IPS-18c (cell line): ENCODE measurements around the gene BACH2.
"Not testable (repeated sequence)": the region's sequence is repeated elsewhere in the genome, so short reads cannot be mapped to it uniquely, and the experiment has no call there.

Experiments
- H3K4me3 ChIP-seq: 2 replicates; pipeline ENCODE4 v1.7.0; 2013; ENCODE audit warnings: low read depth, mild to moderate bottlenecking, low read length, moderate library complexity; ENCODE audit not compliant: insufficient read depth
- H3K9me3 ChIP-seq: one replicate; pipeline ENCODE4 v1.6.1; 2013; ENCODE audit warnings: mild to moderate bottlenecking, low read length, moderate library complexity; ENCODE audit not compliant: control insufficient read depth, insufficient read depth

The BACH2 gene

DNA sequence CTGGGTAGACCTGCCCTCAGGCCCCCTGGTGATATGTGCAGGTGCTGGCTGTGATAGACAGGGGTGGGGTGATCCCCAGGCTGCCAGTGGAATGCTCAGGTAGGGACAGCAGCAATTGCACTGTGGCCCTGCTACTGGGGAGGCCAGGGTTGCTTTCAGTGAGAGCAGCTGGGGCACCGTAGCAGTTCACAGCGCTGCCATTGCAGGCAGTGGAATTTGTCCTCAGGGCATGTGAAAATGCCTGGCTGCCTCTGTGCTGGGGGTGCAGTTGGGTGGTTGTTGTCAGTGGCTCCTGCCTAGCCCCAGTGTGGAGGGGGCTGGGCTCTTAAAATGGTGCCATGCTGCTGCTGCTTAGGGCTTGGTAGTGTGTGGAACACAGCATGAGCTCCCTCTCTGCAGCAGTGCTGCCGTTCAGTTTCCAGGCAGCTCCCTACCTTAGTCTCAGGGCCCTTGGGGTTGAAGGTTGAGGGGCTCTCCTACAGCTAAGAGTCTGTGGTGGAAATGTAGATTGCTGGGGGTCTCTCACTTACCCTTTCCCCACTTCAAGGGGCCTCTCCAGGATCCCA is 378.8 kb downstream of the BACH2 start:
- H3K4me3 ChIP-seq, result no peak overlapping the region
- H3K9me3 ChIP-seq, result no peaks in the 10 kb centered on the region

DNA sequence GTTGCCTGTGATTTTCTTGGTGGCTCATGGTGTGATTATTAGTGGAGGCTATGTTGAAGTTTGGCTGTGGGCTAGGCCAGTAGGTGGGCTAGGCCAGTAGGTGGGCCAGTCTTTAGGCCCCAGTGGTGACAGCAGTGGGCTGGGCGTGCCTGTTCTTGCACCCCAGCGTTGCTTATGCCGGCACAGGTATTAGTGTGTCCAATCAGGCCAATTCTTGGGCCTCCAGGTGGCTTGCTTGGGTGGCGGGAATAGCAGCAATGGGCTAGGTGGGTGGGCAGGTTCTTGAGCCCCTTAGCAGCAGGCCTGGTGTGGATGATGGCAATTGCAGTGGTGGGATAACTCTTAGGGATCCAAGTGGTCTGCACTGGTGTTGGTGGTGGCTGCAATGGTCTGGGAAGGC is 379.4 kb downstream of the BACH2 start:
- H3K4me3 ChIP-seq, result no peak overlapping the region
- no peaks in the 10 kb centered on the region for H3K9me3 ChIP-seq

DNA sequence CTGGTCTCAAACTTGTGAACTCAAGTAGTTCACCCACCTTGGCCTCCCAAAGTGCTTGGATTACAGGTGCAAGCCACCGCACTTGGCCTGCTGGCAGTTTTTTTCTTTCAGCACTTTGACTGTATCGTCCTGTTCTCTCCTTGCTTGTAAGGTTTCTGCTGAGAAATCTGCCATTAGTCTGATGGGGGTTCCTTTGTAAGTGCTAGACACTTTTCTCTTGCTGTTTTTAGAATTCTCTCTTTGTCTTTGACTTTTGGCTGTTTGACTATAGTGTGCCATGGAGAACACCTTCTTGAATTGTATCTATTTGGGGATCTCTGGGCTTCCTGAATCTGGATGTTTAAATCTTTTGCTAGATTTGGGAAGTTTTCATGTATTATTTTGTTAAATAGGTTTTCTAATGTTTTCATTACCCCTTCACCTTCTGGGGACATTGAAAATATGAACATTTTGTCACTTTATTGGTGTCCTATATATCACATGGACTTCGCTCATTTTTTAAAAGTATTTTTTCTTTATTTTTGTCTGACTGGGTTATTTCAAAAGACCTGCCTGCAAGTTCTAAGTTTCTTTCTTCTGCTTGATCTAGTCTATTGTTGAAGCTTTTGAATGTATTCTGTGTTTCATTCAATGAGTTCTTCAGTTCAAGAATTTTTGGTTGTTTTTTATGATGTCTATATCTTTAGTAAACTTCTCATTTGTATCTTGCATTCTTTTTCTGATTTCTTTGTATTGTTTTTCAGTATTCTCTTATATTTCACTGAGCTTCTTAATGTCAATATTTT is 380.3 kb downstream of the BACH2 start:
- no peak overlapping the region for H3K4me3 ChIP-seq

DNA sequence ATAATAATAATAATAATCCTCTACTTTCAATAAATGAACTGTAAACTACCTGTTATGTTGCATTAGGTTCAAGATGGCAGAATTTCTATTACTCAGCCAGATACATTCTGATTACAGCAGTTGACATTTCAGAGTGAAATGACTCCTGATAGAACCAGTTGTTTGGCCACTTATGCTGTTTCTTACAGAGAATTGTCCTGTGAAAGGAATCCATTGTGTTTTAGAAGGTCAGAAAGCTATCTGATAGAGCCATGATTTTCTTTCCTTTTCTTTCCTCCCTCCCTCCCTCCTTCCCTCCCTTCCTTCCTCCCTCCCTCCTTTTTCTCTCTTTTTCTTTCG is 385.8 kb downstream of the BACH2 start:
- Histone ChIP-seq H3K4me3 (no peak overlapping the region), H3K9me3 (no peaks in the 10 kb centered on the region)

More for the DNA sequence above, 380.3 kb downstream of the BACH2 start:
- no peaks in the 10 kb centered on the region for H3K9me3 ChIP-seq

DNA sequence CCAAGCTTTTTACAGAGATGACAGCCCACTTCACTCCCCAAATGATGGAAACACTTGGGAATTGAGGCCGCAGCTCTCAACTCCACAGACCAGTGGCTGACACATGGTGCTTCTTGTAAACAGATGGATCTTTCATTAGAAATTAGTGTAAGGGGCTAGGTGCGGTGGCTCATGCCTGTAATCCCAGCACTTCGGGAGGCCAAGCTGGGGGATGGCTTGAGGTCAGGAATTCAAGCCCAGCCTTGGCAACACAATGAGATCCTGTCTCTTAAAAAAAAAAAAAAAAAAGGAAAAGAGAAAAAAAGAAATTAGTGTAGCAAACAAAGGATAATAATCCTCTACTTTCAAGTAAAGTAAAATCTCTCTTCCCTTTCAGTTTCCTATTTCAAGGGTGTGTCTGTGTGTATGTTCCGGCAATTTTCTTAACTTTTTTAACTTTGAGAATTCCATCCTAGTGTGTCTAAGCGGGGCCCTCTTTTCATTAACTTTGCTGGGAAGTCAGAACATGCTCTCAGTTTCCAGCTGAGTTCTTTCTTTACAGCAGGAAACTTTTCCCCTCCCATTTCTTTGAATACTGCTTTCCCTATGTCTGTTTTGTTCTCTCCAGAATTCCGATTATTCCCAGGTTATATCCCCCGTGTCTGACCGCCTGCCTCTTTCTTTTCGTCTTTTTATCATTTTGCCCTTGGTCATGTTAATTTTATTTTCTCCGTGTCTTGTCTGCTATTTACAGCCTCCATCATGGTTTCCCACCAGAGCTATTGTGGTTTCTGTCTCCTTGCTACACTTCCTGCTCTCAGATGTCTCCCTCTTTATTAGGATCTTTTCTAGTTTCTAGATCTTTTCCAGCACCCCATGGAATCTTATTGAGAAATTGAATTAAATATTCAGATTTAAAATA is 386.4 kb downstream of the BACH2 start:
- not testable (repeated sequence) for H3K9me3 ChIP-seq, H3K4me3 ChIP-seq

DNA sequence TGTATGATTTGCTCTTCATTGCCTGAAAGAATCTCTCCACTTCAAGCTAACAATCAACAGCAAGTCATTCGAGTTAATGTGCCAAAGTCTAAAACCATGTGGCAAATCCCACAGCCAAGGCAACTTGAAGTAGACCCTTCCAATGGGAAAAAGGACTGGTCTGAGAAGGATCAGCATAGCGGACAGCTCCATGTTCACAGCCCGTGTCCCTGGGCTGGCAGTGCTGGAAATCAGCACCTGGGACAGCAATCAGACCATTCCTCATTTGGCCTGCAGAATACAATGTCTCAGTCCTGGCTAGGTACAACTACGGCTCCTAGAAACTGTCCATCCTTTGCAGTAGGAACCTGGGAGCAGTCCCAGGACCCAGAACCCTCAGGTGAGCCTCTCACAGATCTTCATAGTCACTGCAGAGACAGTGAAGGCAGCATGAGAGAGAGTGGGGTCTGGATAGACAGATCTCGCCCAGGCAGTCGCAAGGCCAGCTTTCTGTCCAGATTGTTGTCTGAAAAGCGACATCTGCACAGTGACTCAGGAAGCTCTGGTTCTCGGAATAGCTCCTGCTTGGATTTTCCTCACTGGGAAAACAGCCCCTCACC is 401.3 kb downstream of the BACH2 start:
- no peaks in the 10 kb centered on the region for H3K9me3 ChIP-seq
- no peak overlapping the region for H3K4me3 ChIP-seq

DNA sequence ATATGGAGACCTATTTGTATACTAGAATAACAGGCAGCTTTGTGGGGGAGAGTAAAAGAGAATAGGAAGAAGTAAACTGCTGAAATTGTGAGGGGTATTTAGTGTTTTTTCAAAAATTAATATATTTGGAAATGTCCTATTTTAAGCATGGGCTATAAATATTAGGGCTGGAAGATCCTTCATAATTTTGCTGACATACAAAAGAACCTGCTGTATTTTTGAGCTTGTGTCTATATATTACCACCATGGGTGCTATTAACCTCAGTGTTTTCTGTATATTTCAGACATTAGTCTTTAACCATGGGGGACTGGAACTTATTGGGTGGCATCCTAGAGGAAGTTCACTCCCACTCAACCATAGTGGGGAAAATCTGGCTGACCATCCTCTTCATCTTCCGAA is 402.5 kb downstream of the BACH2 start, which contains the start of gene GJA10:
Gene GJA10, plus strand, starts transcription at position 301 of the 400 bp plus-strand sequence. Its CDS starts 0 bp downstream, at position 301.
- H3K4me3 ChIP-seq, result no peak within 1 kb of the TSS
- no peaks in the 10 kb centered on the region for H3K9me3 ChIP-seq

DNA sequence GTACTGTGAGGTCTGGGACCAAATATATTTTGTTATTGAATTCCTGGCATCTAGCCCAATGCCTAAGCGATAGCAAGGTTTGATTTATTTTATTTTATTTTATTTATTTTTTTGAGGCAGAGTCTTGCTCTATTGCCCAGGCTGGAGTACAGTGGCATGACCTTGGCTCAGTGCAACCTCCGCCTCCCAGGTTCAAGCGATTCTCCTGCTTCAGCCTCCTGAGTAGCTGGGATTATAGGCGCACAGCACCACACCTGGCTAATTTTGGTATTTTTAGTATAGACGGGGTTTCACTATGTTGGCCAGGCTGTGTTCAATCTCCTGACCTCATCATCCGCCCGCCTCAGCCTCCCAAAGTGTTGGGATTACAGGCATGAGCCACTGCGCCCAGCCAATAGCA is 404.1 kb downstream of the BACH2 start:
- H3K4me3 ChIP-seq, H3K9me3 ChIP-seq: not testable (repeated sequence)

DNA sequence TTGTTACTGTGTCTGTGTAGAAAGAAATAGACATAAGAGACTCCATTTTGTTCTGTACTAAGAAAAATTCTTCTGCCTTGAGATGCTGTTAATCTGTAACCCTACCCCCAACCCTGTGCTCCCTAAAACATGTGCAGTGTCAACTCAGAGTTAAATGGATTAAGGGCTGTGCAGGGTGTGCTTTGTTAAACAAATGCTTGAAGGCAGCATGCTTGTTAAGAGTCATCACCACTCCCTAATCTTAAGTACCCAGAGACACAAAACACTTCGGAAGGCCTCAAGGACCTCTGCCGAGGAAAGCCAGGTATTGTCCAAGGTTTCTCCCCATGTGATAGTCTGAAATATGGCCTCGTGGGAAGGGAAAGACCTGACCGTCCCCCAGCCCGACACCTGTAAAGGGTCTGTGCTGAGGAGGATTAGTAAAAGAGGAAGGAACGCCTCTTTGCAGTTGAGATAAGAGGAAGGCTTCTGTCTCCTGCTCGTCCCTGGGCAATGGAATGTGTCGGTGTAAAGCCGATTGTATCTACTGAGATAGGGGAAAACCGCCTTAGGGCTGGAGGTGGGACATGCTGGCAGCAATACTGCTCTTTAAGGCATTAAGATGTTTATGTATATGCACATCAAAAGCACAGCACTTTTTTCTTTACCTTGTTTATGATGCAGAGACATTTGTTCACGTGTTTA is 405.7 kb downstream of the BACH2 start:
- not testable (repeated sequence) for H3K4me3 ChIP-seq, H3K9me3 ChIP-seq

DNA sequence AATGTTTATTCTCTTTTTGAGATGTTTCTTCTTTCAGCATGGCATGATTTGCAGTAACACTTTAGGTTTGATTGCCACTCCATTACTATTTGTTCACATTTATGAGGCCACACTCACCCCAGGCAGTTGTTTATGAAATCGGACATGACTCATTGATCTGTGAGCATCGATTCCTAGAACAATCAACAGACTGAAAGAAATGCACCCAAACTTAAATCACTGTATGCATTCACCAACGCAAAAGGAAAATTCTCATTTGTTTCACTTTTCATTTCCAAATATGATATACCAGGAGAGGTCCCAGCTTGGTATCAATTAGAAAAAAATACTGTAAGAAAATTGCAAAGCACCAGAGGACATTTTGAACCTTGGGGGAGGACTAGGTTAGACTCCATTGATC is 407.8 kb downstream of the BACH2 start:
- H3K4me3 ChIP-seq, result no peak overlapping the region
- H3K9me3 ChIP-seq, result no peaks in the 10 kb centered on the region

DNA sequence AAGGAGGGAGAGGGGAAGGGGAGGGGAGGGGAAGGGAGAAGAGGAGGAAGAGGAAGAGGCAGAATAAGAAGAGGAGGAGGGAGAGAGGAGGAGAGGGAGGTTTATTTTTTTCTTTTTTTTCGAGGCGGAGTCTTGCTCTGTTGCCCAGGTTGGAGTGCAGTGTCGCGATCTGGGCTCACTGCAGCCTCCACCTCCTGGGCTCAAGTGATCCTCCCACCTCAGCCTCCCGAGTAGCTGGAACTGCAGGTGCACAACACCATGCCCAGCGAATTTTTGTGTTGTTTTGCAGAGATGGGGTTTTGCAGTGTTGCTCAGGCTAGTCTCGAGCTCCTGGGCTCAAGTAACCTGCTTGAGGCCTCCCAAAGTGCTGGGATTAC is 408.5 kb downstream of the BACH2 start:
- no peaks in the 10 kb centered on the region for H3K9me3 ChIP-seq
- no peak overlapping the region for H3K4me3 ChIP-seq

DNA sequence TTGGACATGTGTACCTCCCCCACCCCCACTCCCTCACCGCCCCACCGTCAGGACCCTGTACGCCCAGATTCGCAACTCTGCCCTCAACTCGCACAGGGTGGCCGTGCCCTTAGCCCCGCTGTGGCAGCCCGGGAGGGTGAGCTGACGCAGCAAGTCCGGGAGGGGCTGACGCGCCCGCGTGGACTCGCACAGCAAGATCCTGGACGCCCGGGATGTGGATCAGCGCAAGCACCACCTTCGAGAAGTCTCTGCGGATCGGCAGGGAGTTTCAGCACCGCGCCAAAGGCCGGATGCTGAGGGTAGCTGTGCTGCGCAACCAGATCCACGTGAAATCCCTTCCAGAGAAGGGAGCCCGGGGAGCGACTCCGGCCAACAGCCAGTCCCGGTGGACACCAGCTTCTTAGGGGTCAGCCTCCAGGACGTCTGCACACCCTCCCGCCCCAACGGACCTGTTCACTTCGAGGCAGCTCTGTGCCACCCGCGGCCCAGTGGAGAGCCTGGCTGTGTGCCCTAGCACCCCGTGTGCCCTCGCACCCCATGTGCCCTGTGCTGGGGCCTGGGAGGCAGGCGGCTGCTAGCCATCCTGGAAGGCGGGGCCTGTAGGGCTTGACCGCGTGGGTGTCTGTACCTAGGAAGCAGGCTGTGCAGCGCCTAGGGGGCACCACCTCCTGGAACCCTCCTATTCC is 409.0 kb downstream of the BACH2 start:
- Histone ChIP-seq H3K4me3 (no peak overlapping the region), H3K9me3 (no peaks in the 10 kb centered on the region)

DNA sequence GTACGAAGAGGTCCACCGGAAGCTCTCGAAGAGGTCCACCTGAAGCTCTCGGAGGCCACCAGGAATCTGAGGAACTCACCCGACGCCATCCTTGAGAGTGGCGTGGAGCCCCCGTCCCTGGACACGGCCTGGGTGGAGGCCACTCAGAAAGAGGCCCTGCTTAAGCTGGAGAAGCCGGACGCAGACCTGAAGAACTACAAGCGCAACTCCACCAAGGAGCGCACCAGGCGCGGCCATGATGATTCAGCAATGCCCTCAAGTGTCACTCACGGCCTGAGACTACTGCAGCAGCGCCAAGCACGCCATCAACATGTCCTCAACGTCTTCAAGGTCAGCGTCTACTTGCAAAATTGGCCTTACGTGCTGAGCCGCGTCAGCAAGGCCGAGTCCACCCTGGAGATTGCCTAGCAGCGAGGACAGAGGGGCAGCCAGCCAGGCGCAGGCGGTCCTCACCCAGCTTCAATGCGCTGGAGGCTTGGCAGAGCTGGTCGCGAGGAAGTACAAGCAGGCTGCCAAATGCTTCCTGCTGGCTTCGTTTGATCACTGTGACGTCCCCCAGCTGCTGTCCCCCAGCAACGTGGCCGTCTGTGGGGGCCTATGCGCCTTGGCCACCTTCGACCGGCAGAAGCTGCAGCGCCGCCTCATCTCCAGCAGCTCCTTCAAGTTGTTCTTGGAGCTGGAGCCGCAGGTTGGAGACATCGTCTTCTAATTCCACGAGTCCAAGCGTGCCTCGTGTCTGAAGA is 410.1 kb downstream of the BACH2 start:
- Histone ChIP-seq H3K9me3 (no peaks in the 10 kb centered on the region), H3K4me3 (no peak overlapping the region)
